Erythroblast (primary cell): ENCODE data around the gene TCTN2.
A peak's percentile ranks its signal among the peaks of the same experiment; 100 is the strongest.

Experiments
- DNase-seq, 2 experiments: peaks; one replicate each; lab custom pipeline; 2025; lab: John Stamatoyannopoulos, UW
- GATA1 ChIP-seq: IDR thresholded peaks from 2 replicates; pipeline ENCODE4 v1.6.1; 2011; ENCODE audit warnings: low read depth, mild to moderate bottlenecking, control low read depth, low read length, moderate library complexity
- POLR2A ChIP-seq: IDR thresholded peaks from 2 replicates; pipeline ENCODE4 v1.6.1; 2011; ENCODE audit warnings: mild to moderate bottlenecking, low read length

The TCTN2 gene

GRCh38 chr12:123670882-123671728, at the start of gene TCTN2:
TCTN2 (plus strand) TSS chr12:123671113; CDS start chr12:123671241, 128 bp downstream.
- TF ChIP-seq GATA1 (no peak), POLR2A (no peak)
- DNase-seq = peak; percentile 95 to 96

- DNase-seq = peak in 1 of 2 experiments; percentile 19
Observed at GRCh38 chr12:123621619-123622530, 49.0 kb upstream of the TCTN2 start.

GRCh38 chr12:123633379-123634141, 37.4 kb upstream of the TCTN2 start, which contains the start of the genes EIF2B1 and GTF2H3:
EIF2B1 (minus strand) TSS chr12:123633686; CDS start chr12:123633557, 129 bp downstream.
GTF2H3 (plus strand) TSS chr12:123633829; CDS start chr12:123633860, 31 bp downstream.
- no peak for TF ChIP-seq GATA1
- TF ChIP-seq POLR2A = peak; percentile 97
- DNase-seq = peak; percentile 98 to 99

More at GRCh38 chr12:123621619-123622530, 49.0 kb upstream of the TCTN2 start:
- TF ChIP-seq GATA1 (no peak), POLR2A (peak; percentile 8)

GRCh38 chr12:123634142-123634561, 36.8 kb upstream of the TCTN2 start:
- peak in 1 of 2 experiments; percentile 51 for DNase-seq
- no peak for TF ChIP-seq GATA1
- no peak for TF ChIP-seq POLR2A

GRCh38 chr12:123643911-123644310, 27.0 kb upstream of the TCTN2 start:
- no peak for TF ChIP-seq GATA1
- TF ChIP-seq POLR2A = no peak
- DNase-seq = no peak

- no peak for TF ChIP-seq POLR2A
- no peak for TF ChIP-seq GATA1
- DNase-seq = no peak
Observed at GRCh38 chr12:123645380-123645779, 25.5 kb upstream of the TCTN2 start.

GRCh38 chr12:123645878-123646277, 25.0 kb upstream of the TCTN2 start:
- TF ChIP-seq GATA1 (no peak), POLR2A (no peak)

GRCh38 chr12:123648401-123648800, 22.5 kb upstream of the TCTN2 start:
- TF ChIP-seq GATA1 (no peak), POLR2A (no peak)
- DNase-seq = no peak

More at GRCh38 chr12:123645878-123646277, 25.0 kb upstream of the TCTN2 start:
- no peak for DNase-seq

GRCh38 chr12:123654129-123654701, 16.7 kb upstream of the TCTN2 start:
- TF ChIP-seq GATA1 (no peak), POLR2A (no peak)
- DNase-seq = no peak

GRCh38 chr12:123655420-123655819, 15.5 kb upstream of the TCTN2 start:
- no peak for TF ChIP-seq POLR2A
- DNase-seq = no peak

GRCh38 chr12:123656392-123656791, 14.5 kb upstream of the TCTN2 start:
- no peak for TF ChIP-seq GATA1
- TF ChIP-seq POLR2A = no peak
- DNase-seq = no peak

GRCh38 chr12:123657211-123657610, 13.7 kb upstream of the TCTN2 start:
- TF ChIP-seq POLR2A (no peak), GATA1 (no peak)

More at GRCh38 chr12:123657211-123657610, 13.7 kb upstream of the TCTN2 start:
- no peak for DNase-seq
